Measurements from ENCODE around the gene CYP2R1.

- TF ChIP-seq POLR2A (IDR thresholded peaks at IDR 0.05; ENCODE audit: control extremely low read depth in 1 of 2, low read depth in 2 of 2, low read length in 2 of 2) (no peak), BCL11A (IDR thresholded peaks at IDR 0.05; ENCODE audit: low read depth in 2 of 2, low read length in 2 of 2) (no peak), RFX5 (IDR thresholded peaks at IDR 0.05; ENCODE audit: borderline replicate concordance, low read depth, low read length) (no peak), POLR2AphosphoS5 (IDR thresholded peaks at IDR 0.05; ENCODE audit: low read depth, low read length) (no peak), CEBPB (IDR thresholded peaks at IDR 0.05; ENCODE audit: low read depth, low read length) (no peak), ZNF274 (IDR thresholded peaks at IDR 0.05; ENCODE audit: borderline replicate concordance, extremely low read depth, low read length) (no peak), MAX (IDR thresholded peaks at IDR 0.05) (no peak), E2F6 (IDR thresholded peaks at IDR 0.05) (no peak)
- TF ChIP-seq, protein P1, sequence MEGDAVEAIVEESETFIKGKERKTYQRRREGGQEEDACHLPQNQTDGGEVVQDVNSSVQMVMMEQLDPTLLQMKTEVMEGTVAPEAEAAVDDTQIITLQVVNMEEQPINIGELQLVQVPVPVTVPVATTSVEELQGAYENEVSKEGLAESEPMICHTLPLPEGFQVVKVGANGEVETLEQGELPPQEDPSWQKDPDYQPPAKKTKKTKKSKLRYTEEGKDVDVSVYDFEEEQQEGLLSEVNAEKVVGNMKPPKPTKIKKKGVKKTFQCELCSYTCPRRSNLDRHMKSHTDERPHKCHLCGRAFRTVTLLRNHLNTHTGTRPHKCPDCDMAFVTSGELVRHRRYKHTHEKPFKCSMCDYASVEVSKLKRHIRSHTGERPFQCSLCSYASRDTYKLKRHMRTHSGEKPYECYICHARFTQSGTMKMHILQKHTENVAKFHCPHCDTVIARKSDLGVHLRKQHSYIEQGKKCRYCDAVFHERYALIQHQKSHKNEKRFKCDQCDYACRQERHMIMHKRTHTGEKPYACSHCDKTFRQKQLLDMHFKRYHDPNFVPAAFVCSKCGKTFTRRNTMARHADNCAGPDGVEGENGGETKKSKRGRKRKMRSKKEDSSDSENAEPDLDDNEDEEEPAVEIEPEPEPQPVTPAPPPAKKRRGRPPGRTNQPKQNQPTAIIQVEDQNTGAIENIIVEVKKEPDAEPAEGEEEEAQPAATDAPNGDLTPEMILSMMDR (IDR thresholded peaks at IDR 0.05; ENCODE audit: control extremely low read depth in 1 of 3, insufficient read depth in 1 of 3, low read depth in 1 of 3, low read length in 3 of 3), result no peak
Observed at GRCh38 chr11:14835496-14836492, 56.2 kb downstream of the CYP2R1 start.
